Skeletal muscle tissue (tissue), 4 donors: Measurements from ENCODE around the gene YWHAG. TPM values are rescaled to one million over a fixed set of nuclear protein-coding genes. Genes with fewer than 3 reads are reported as not detected.

Experiments used
- H3K27ac ChIP-seq: one replicate; pipeline ENCODE4 v1.7.0; 2013; ENCODE audit warnings: mild to moderate bottlenecking, low read depth, low read length, inconsistent platforms
- H3K27me3 ChIP-seq, 3 donors: one replicate each; pipeline ENCODE4 v1.7.0; 2013; ENCODE audit warnings: low read length in 3 of 3; ENCODE audit not compliant: control insufficient read depth in 3 of 3, insufficient read depth in 3 of 3
- H3K36me3 ChIP-seq, 3 donors: one replicate each; pipeline ENCODE4 v1.7.0; 2013; ENCODE audit warnings: low read length in 3 of 3; ENCODE audit not compliant: control insufficient read depth in 3 of 3, insufficient read depth in 3 of 3
- H3K4me1 ChIP-seq, 3 donors: one replicate each; pipeline ENCODE4 v1.7.0; 2013; ENCODE audit warnings: low read length in 3 of 3, mild to moderate bottlenecking in 3 of 3; ENCODE audit not compliant: control insufficient read depth in 3 of 3, insufficient read depth in 3 of 3
- H3K4me3 ChIP-seq, 3 donors: one replicate each; pipeline ENCODE4 v1.7.0; 2013; ENCODE audit warnings: low read length in 3 of 3
- H3K9ac ChIP-seq, 3 donors: one replicate each; pipeline ENCODE4 v1.7.0; 2013; ENCODE audit warnings: low read length in 3 of 3, mild to moderate bottlenecking in 3 of 3, moderate library complexity in 2 of 3, low read depth in 1 of 3
- H3K9me3 ChIP-seq, 3 donors: one replicate each; pipeline ENCODE4 v1.7.0; 2013; ENCODE audit warnings: low read length in 3 of 3; ENCODE audit not compliant: control insufficient read depth in 3 of 3
- total RNA-seq: library from RNA; depleted of rRNA; stranded (reverse); fragments of >200 nt; gene quantifications from one replicate; pipeline ENCODE4 v1.2.3, GENCODE V29; 2014
- donor health status: Osteomylitis.

The YWHAG gene
- total RNA-seq, 1 donor from 2014 or later: 86.1 TPM

GRCh38 chr7:76329479-76329878, 29.3 kb downstream of the YWHAG start:
- Histone ChIP-seq H3K27ac (no peak overlapping the region), H3K4me1 (peaks cover 51 to 63% (median 52%) of the 10 kb centered on the region in 3 donors), H3K36me3 (peaks cover 18 to 30% (median 21%) of the 10 kb centered on the region in 3 donors)

GRCh38 chr7:76328389-76328788, 30.4 kb downstream of the YWHAG start:
- H3K36me3 ChIP-seq: peaks cover 18 to 30% (median 21%) of the 10 kb centered on the region in 3 donors
- no peaks in the 10 kb centered on the region for H3K27me3 ChIP-seq
- no peak overlapping the region for H3K4me3 ChIP-seq
- H3K9ac ChIP-seq: peak overlapping the region in 1 of 3 donors; percentile 47
- H3K27ac ChIP-seq: peak overlapping the region; percentile 28
- no peaks in the 10 kb centered on the region for H3K9me3 ChIP-seq
- H3K4me1 ChIP-seq: peaks cover 42 to 60% (median 43%) of the 10 kb centered on the region in 3 donors

More at GRCh38 chr7:76329479-76329878, 29.3 kb downstream of the YWHAG start:
- Histone ChIP-seq H3K27me3 (no peaks in the 10 kb centered on the region), H3K9ac (no peak overlapping the region), H3K9me3 (no peaks in the 10 kb centered on the region), H3K4me3 (no peak overlapping the region)

GRCh38 chr7:76327610-76328009, 31.2 kb downstream of the YWHAG start:
- H3K36me3 ChIP-seq: peaks cover 18 to 30% (median 21%) of the 10 kb centered on the region in 3 donors
- H3K9ac ChIP-seq: peak overlapping the region in 1 of 3 donors; percentile 47
- no peaks in the 10 kb centered on the region for H3K9me3 ChIP-seq
- peak overlapping the region; percentile 28 for H3K27ac ChIP-seq
- H3K4me3 ChIP-seq: no peak overlapping the region
- H3K27me3 ChIP-seq: no peaks in the 10 kb centered on the region
- peaks cover 42 to 58% (median 43%) of the 10 kb centered on the region in 3 donors for H3K4me1 ChIP-seq

- Histone ChIP-seq H3K36me3 (peaks cover 18 to 30% (median 21%) of the 10 kb centered on the region in 3 donors), H3K27ac (peak overlapping the region; percentile 8), H3K9me3 (no peaks in the 10 kb centered on the region), H3K4me1 (peaks cover 43 to 58% (median 44%) of the 10 kb centered on the region in 3 donors), H3K9ac (peak overlapping the region in 1 of 3 donors; percentile 42), H3K4me3 (no peak overlapping the region), H3K27me3 (no peaks in the 10 kb centered on the region)
Observed at GRCh38 chr7:76326646-76327233, 32.1 kb downstream of the YWHAG start.

GRCh38 chr7:76325811-76326210, 33.0 kb downstream of the YWHAG start:
- peaks cover 42 to 57% (median 43%) of the 10 kb centered on the region in 3 donors for H3K4me1 ChIP-seq
- peaks cover 18 to 30% (median 21%) of the 10 kb centered on the region in 3 donors for H3K36me3 ChIP-seq

GRCh38 chr7:76325092-76325491, 33.7 kb downstream of the YWHAG start:
- Histone ChIP-seq H3K4me1 (peaks cover 35 to 54% (median 37%) of the 10 kb centered on the region in 3 donors), H3K9me3 (no peaks in the 10 kb centered on the region), H3K9ac (peak overlapping the region in 1 of 3 donors; percentile 35), H3K4me3 (no peak overlapping the region), H3K27ac (peak overlapping the region; percentile 95), H3K36me3 (peaks cover 18 to 27% (median 21%) of the 10 kb centered on the region in 3 donors), H3K27me3 (no peaks in the 10 kb centered on the region)

More at GRCh38 chr7:76325811-76326210, 33.0 kb downstream of the YWHAG start:
- H3K9me3 ChIP-seq: no peaks in the 10 kb centered on the region
- peak overlapping the region; percentile 95 for H3K27ac ChIP-seq
- no peak overlapping the region for H3K9ac ChIP-seq
- H3K4me3 ChIP-seq: no peak overlapping the region
- no peaks in the 10 kb centered on the region for H3K27me3 ChIP-seq

- Histone ChIP-seq H3K9me3 (no peaks in the 10 kb centered on the region), H3K4me3 (peak overlapping the region; percentile 86 to 95 (median 87)), H3K9ac (peak overlapping the region; percentile 96 to 98 (median 97)), H3K4me1 (peaks cover 42 to 66% (median 48%) of the 10 kb centered on the region in 3 donors), H3K27me3 (no peaks in the 10 kb centered on the region), H3K36me3 (no peaks in the 10 kb centered on the region), H3K27ac (peak overlapping the region; percentile 95)
Observed at GRCh38 chr7:76318488-76319353, 40.1 kb downstream of the YWHAG start.

- Histone ChIP-seq H3K9me3 (no peaks in the 10 kb centered on the region), H3K36me3 (no peaks in the 10 kb centered on the region), H3K27me3 (no peaks in the 10 kb centered on the region), H3K4me1 (peaks cover 37 to 59% (median 42%) of the 10 kb centered on the region in 3 donors), H3K4me3 (peak overlapping the region; percentile 86 to 95 (median 87)), H3K9ac (peak overlapping the region; percentile 96 to 98 (median 97)), H3K27ac (peak overlapping the region; percentile 95)
Observed at GRCh38 chr7:76317782-76318487, 40.9 kb downstream of the YWHAG start.

- peak overlapping the region; percentile 90 to 98 (median 97) for H3K9ac ChIP-seq
- no peaks in the 10 kb centered on the region for H3K27me3 ChIP-seq
- peak overlapping the region; percentile 84 to 95 (median 87) for H3K4me3 ChIP-seq
- H3K36me3 ChIP-seq: no peaks in the 10 kb centered on the region
- peak overlapping the region; percentile 95 for H3K27ac ChIP-seq
- no peaks in the 10 kb centered on the region for H3K9me3 ChIP-seq
- peaks cover 29 to 53% (median 35%) of the 10 kb centered on the region in 3 donors for H3K4me1 ChIP-seq
Observed at GRCh38 chr7:76316984-76317781, 41.6 kb downstream of the YWHAG start.
